Activated naive CD4-positive, alpha-beta T cell treated with anti-CD3 and anti-CD28 coated beads, Interleukin-2, amount 50 U/mL, for 24 hours (primary cell): Measurements from ENCODE around the gene MCHR1.
"Not testable (repeated sequence)": the region's sequence is repeated elsewhere in the genome, so short reads cannot be mapped to it uniquely, and the experiment has no call there.

Experiments used
- H3K27ac Mint-ChIP-seq: one replicate; pipeline ENCODE4 v1.8.0; 2021; ENCODE audit warnings: mild to moderate bottlenecking, mixed read lengths
- H3K27me3 Mint-ChIP-seq: one replicate; pipeline ENCODE4 v1.8.0; 2021; ENCODE audit warnings: mixed read lengths
- H3K36me3 Mint-ChIP-seq: one replicate; pipeline ENCODE4 v1.8.0; 2021; ENCODE audit warnings: mixed read lengths
- H3K4me1 Mint-ChIP-seq: one replicate; pipeline ENCODE4 v1.8.0; 2021; ENCODE audit warnings: mixed read lengths
- H3K4me3 Mint-ChIP-seq: one replicate; pipeline ENCODE4 v1.8.0; 2021; ENCODE audit warnings: mild to moderate bottlenecking, mixed read lengths
- H3K9me3 Mint-ChIP-seq: one replicate; pipeline ENCODE4 v1.8.0; 2021; ENCODE audit warnings: mixed read lengths

The MCHR1 gene

GRCh38 chr22:40673017-40673416, 6.3 kb upstream of the MCHR1 start:
- Mint-ChIP-seq H3K36me3 (no peaks in the 10 kb centered on the region), H3K9me3 (no peaks in the 10 kb centered on the region), H3K27ac (no peak overlapping the region), H3K4me1 (peaks cover 16% of the 10 kb centered on the region), H3K27me3 (no peaks in the 10 kb centered on the region), H3K4me3 (no peak overlapping the region)

DNA sequence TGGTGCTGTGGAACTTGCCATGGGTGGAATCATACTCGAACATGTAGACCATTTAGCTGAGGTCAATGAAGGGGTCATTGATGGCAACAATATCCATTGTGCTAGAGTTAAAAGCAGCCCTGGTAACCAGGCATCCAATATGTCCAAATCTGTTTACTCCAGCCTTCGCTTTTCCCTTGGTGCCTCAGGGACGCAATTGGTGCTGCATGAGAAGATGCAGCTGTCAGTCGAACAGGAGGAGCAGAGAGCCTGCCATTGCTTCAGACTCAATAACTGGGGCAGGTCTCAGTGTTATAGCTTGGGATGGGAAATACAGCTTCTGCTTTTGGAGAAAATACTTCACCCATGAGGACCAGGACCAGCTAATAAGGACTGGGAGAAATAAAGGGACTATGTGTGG, 5.0 kb upstream of the MCHR1 start:
- Mint-ChIP-seq H3K4me1 (peaks cover 7% of the 10 kb centered on the region), H3K27me3 (peaks cover 3% of the 10 kb centered on the region), H3K27ac (no peak overlapping the region), H3K9me3 (no peaks in the 10 kb centered on the region), H3K4me3 (no peak overlapping the region), H3K36me3 (no peaks in the 10 kb centered on the region)

DNA sequence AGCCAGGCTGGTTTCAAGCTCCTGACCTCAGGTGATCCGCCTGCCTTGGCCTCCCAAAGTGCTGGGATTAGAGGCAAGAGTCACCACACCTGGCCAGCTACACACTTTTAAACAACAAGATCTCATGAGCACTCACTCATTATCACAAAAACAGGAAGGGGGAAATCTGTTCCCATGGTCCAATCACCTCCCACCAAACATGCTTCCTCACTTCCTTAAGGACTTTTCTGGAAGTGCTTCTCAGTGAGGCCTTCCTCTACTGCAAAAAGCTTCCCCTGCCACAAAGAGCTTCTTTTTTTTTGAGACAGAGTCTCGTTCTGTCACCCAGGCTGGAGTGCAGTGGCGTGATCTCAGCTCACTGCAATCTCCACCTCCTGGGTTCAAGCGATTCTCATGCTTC, 3.1 kb upstream of the MCHR1 start:
- H3K27me3 Mint-ChIP-seq, H3K36me3 Mint-ChIP-seq, H3K4me3 Mint-ChIP-seq, H3K4me1 Mint-ChIP-seq, H3K27ac Mint-ChIP-seq, H3K9me3 Mint-ChIP-seq: not testable (repeated sequence)

DNA sequence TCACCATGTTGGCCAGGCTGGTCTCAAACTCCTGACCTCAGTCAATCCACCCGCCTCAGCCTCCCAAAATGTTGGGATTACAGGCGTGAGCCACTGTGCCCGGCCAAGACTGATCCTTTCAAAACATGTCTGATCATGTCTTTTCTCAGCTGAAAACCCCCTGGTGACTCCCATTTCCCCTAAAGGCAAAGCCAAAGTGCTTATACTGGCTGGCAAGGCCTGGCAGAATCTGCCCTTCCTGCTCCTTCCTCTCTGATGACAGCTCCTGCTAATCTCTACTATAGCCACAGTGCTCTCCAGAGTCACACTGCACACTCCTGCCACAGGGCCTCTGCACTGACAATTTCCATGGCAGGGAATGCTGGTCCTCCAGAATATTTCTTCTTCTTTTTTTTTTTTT, 2.6 kb upstream of the MCHR1 start:
- H3K9me3 Mint-ChIP-seq, result no peaks in the 10 kb centered on the region
- H3K27ac Mint-ChIP-seq, result no peak overlapping the region
- H3K4me3 Mint-ChIP-seq, result no peak overlapping the region
- H3K36me3 Mint-ChIP-seq, result no peaks in the 10 kb centered on the region
- H3K4me1 Mint-ChIP-seq, result peaks cover 1% of the 10 kb centered on the region
- H3K27me3 Mint-ChIP-seq, result peaks cover 9% of the 10 kb centered on the region

GRCh38 chr22:40678493-40679248, 613 bp upstream of the MCHR1 start:
- Mint-ChIP-seq H3K9me3 (no peaks in the 10 kb centered on the region), H3K27ac (no peak overlapping the region), H3K27me3 (peaks cover 9% of the 10 kb centered on the region), H3K36me3 (no peaks in the 10 kb centered on the region), H3K4me1 (peaks cover 16% of the 10 kb centered on the region), H3K4me3 (no peak overlapping the region)

DNA sequence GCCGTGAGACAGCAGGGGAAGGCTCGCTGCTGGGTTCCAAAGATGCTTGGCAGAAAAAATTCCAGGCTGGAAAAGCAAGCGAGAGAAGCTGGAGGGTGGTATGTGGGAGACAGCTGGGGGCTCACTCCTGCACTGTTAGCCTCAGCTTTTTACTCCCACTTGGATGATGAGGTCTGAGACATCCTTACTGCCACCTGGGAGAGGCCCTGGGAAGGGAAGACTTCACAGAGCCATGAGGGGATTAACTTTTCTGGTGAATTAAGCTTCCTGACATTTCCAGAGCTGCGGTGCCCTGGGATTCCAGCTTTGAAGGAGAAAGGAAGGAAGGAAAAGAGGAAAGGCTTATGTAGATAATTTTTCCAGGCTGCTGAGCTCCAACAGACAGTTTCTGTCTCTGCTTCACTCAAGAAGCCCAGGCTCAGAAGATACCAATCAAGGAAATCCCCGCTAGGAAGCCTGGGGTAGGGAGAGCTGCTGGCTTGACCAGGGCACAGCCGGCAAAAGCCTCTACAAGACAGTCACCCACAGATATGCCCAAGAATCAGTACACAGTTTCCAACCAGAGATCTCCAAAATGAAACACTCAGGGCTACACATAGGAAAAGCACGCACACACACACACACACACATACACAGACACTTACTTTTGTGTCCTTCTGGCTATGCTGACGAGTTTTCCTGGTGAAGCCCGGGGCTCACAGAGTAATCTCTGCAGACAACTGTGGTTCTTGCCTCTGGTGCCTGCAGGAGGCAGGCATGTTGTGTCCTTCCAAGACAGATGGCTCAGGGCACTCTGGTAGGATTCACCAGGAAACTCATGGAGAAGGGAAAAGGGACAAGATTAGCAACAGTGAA, 907 bp downstream of the MCHR1 start:
- no peaks in the 10 kb centered on the region for H3K36me3 Mint-ChIP-seq
- peaks cover 16% of the 10 kb centered on the region for H3K4me1 Mint-ChIP-seq
- no peak overlapping the region for H3K4me3 Mint-ChIP-seq
- no peak overlapping the region for H3K27ac Mint-ChIP-seq
- no peaks in the 10 kb centered on the region for H3K9me3 Mint-ChIP-seq
- H3K27me3 Mint-ChIP-seq, result peaks cover 9% of the 10 kb centered on the region

DNA sequence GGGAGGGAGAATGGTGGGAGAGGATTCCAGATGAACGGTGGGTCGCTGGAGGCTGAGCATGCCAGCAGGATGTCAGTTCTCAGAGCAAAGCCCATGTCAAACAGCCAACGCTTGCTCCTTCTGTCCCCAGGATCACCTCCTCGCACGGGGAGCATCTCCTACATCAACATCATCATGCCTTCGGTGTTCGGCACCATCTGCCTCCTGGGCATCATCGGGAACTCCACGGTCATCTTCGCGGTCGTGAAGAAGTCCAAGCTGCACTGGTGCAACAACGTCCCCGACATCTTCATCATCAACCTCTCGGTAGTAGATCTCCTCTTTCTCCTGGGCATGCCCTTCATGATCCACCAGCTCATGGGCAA, 1.5 kb downstream of the MCHR1 start:
- H3K9me3 Mint-ChIP-seq, result no peaks in the 10 kb centered on the region
- H3K27ac Mint-ChIP-seq, result no peak overlapping the region
- no peak overlapping the region for H3K4me3 Mint-ChIP-seq
- peaks cover 16% of the 10 kb centered on the region for H3K4me1 Mint-ChIP-seq
- H3K27me3 Mint-ChIP-seq, result peaks cover 9% of the 10 kb centered on the region
- no peaks in the 10 kb centered on the region for H3K36me3 Mint-ChIP-seq

GRCh38 chr22:40681451-40681850, 2.2 kb downstream of the MCHR1 start:
- Mint-ChIP-seq H3K4me1 (peaks cover 16% of the 10 kb centered on the region), H3K27ac (peak overlapping the region; percentile 47), H3K4me3 (no peak overlapping the region), H3K27me3 (peaks cover 9% of the 10 kb centered on the region), H3K36me3 (no peaks in the 10 kb centered on the region), H3K9me3 (no peaks in the 10 kb centered on the region)

DNA sequence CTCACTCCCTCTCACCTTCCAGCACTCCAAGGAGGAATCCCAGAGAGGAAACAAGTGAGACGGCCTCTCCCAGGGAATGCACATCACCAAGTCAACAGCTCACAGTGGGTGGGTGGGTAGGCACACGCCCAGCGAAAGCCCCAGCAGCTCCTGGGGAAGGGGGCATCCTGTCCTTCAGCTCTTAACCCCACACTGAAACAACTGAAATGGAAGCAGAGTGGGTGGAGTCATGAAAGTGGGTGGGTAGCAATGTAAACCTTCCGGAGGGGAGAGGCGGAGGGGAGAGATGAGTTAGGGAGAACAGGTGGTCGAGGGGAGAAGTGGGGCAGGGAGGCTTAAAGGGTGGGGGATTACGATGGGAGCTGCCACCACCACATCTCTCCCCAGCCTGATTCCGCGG, 5.4 kb downstream of the MCHR1 start:
- Mint-ChIP-seq H3K4me1 (peaks cover 16% of the 10 kb centered on the region), H3K9me3 (no peaks in the 10 kb centered on the region), H3K27me3 (peaks cover 6% of the 10 kb centered on the region), H3K36me3 (no peaks in the 10 kb centered on the region), H3K27ac (peak overlapping the region; percentile 23), H3K4me3 (no peak overlapping the region)

DNA sequence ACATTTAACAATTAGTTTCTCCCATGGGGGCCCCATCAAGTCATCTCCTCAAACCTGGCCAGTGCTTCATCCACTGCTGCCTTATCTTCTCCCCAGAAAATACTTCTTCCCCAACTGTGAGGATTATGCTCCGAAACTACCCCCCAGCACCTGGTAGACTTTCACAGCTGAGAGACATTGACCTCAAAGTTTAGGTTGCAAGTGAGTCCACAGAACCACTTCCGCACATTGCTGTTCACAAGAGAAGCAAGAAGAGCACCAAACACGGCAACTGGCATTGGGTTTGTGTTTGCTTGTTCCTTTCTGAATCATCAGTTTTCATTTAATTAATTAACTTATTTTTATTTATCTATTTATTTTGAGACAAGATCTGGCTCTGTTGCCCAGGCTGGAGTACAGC, 6.1 kb downstream of the MCHR1 start:
- H3K4me3 Mint-ChIP-seq, result peak overlapping the region; percentile 2
- peaks cover 2% of the 10 kb centered on the region for H3K27me3 Mint-ChIP-seq
- no peaks in the 10 kb centered on the region for H3K36me3 Mint-ChIP-seq
- no peak overlapping the region for H3K27ac Mint-ChIP-seq
- H3K9me3 Mint-ChIP-seq, result no peaks in the 10 kb centered on the region
- peaks cover 16% of the 10 kb centered on the region for H3K4me1 Mint-ChIP-seq

DNA sequence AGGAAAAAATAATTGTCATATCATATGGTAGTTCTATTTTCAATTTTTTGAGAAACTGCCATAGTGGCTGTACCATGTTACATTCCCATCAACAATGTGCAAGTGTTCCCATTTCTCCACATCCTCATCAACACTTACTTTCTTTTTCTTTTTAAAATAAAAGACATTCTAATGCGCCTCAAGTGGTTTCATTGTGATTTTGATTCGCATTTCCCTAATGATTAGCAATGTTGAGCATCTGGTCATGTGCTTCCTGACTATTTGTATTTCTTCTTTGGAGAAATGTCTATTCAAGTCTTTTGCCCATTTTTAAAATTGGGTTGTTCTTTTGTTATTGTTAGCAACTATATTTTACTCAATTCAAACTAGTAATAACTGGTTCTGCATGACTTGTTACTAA, 8.4 kb downstream of the MCHR1 start:
- Mint-ChIP-seq H3K4me3 (no peak overlapping the region), H3K27me3 (no peaks in the 10 kb centered on the region), H3K27ac (no peak overlapping the region), H3K36me3 (no peaks in the 10 kb centered on the region), H3K9me3 (no peaks in the 10 kb centered on the region), H3K4me1 (peaks cover 8% of the 10 kb centered on the region)

DNA sequence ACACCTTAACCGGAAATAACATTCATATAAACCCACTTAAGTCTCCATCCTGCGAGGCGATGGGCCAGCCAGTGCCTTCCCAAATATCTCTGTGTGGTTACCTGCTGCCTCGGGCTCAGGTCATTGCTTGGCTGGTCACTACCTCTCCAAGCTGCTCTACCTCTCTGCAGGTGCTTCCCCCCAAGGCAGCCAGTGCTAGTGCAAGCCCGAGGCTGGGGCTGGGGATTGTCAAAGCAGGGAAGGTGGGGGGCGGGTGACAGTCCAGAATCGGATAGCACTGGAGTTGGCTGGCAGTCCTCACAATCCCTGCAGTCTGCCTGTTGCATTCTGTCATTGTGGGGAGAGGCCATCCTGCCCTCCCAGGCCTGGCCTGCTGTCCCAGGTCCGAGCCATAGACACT, 11.1 kb downstream of the MCHR1 start:
- no peak overlapping the region for H3K27ac Mint-ChIP-seq
- no peaks in the 10 kb centered on the region for H3K4me1 Mint-ChIP-seq
- H3K27me3 Mint-ChIP-seq, result no peaks in the 10 kb centered on the region
- no peak overlapping the region for H3K4me3 Mint-ChIP-seq
- H3K9me3 Mint-ChIP-seq, result no peaks in the 10 kb centered on the region
- H3K36me3 Mint-ChIP-seq, result no peaks in the 10 kb centered on the region

- Mint-ChIP-seq H3K27ac (no peak overlapping the region), H3K36me3 (no peaks in the 10 kb centered on the region), H3K27me3 (no peaks in the 10 kb centered on the region), H3K9me3 (no peaks in the 10 kb centered on the region), H3K4me1 (no peaks in the 10 kb centered on the region), H3K4me3 (no peak overlapping the region)
These were observed 12.2 kb downstream of the MCHR1 start for GRCh38 chr22:40691532-40691931.

DNA sequence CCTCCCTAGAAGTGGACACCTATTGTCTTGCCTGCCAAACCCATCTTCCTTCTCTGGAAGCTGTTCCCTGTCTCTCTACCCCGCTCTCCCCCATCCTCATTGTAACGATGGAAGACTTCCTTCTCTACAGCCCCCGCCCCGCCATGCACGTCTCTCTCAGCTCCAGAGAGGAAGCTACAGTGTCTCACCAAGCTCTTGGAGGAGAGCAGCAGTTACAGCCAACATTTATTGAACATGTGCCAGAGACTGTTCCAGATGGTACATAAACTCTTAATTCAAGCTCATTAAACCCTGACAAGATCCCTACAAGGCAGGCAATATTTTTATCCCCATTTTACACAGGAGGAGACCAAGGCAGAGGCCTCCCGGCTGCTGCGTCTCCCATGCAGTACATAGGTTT, 15.1 kb downstream of the MCHR1 start:
- no peak overlapping the region for H3K27ac Mint-ChIP-seq
- no peaks in the 10 kb centered on the region for H3K27me3 Mint-ChIP-seq
- no peaks in the 10 kb centered on the region for H3K36me3 Mint-ChIP-seq
- H3K4me3 Mint-ChIP-seq, result no peak overlapping the region
- no peaks in the 10 kb centered on the region for H3K9me3 Mint-ChIP-seq
- no peaks in the 10 kb centered on the region for H3K4me1 Mint-ChIP-seq

DNA sequence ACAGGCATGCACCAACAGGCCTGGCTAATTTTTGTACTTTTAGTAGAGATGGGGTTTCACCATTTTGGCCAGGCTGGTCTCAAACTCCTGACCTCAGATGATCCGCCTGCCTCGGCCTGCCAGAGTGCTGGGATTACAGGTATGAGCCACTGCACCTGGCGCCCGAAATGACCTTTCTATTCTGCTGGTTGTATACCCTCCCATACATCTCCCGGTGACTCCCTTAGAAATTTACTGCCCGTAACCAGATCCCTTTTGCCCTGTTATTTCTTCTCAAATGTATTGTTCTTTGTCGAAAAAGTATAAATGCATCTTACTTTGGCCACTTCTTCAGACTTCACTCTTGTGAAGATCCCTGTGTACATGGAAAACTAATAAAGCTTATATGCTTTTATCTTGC, 22.0 kb downstream of the MCHR1 start:
- Mint-ChIP-seq H3K27ac (no peak overlapping the region), H3K27me3 (no peaks in the 10 kb centered on the region), H3K4me3 (no peak overlapping the region), H3K36me3 (no peaks in the 10 kb centered on the region), H3K4me1 (peaks cover 22% of the 10 kb centered on the region), H3K9me3 (no peaks in the 10 kb centered on the region)

GRCh38 chr22:40703174-40703573, 23.9 kb downstream of the MCHR1 start:
- Mint-ChIP-seq H3K9me3 (no peaks in the 10 kb centered on the region), H3K4me1 (peaks cover 22% of the 10 kb centered on the region), H3K36me3 (no peaks in the 10 kb centered on the region), H3K27ac (no peak overlapping the region), H3K4me3 (no peak overlapping the region), H3K27me3 (no peaks in the 10 kb centered on the region)
